ENCODE results near the gene SHTN1.

SHTN1 gene

DNA sequence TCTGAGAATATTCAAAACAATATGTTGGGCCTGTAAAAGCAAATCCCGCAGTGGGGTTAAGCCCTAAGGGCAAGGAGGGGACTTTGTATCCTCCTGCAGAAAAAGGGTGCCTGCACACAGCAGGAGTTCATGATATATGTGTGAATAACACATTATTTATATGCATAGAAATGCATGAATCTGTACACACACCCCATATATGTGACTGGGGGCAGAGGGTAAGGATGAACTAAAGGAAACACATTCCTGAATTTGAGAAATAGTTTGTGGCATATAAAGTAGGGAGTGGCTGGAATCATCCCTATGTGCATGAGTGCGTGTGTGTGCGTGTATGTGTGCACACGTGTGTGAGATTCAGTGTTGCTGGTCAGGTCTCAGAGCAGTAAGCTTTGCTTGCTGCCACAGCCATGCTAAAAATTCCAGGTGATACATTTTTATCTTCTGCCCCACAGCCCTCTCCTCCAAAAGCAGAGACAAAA is 136.8 kb downstream of the SHTN1 start:
- DNase-seq: no peak

DNA sequence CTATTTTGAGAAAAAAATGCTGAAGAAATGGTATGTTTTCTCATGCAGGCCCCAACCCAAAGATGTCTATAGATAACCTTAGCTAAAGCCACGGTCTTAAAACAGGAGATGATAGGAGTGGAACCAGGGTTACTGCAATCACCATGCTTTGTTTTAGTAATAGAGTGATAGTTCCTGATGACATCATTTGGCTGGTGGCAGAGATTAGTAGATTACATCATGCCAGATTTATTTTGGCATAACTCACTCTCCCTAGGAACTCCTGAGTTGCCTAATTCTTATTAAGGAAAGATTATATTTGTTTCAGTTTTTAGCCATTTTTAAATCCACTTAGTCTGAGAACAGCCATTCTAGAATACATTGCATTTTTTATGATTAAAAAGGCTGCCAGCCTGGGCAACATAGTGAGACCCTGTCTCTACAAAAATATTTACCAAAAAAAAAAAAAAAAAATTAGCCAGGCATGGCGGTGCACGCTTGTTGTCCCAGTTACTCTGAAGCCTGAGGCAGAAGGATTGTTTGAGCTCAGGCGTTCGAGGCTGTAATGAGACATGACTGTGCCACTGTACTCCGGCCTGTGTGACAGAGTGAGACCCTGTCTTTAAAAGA is 137.9 kb downstream of the SHTN1 start:
- peak; percentile 63 for DNase-seq

DNA sequence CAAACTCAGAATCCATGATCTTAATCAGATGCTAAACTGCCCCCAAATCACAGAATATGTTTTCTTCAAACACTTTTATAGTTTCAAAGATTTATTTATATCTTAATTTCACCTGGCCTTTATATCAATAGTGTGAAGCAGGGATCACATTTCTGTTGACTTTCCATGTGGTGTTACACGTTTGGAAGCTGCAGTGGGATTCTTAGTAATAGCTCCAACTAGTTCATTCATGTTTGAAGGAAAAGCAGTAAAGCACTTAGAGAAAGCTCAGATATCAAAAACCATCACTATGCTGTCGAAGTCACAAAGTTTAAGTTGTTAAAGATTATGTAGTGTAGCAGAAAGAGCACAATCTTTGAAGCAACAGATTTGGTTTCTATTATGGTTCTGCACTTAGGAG is 138.9 kb downstream of the SHTN1 start:
- no peak for DNase-seq

DNA sequence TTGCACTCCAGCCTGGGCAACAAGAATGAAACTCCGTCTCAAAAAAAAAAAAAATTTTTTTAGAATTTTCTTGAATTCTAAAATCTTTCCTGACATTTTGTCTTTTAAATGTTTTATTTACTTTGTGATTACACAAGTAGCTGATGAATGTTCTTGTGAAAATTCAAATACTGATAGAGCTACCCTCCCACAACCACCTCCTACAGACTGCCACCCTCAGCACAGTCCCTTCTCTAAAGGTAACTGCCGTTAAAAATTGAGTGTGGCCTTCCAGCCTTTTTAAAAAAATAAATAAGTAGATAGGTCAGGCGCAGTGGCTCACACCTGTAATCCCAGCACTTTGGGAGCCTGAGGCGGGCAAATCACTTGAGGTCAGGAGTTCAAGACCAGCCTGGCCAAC is 140.6 kb downstream of the SHTN1 start:
- no peak for DNase-seq

DNA sequence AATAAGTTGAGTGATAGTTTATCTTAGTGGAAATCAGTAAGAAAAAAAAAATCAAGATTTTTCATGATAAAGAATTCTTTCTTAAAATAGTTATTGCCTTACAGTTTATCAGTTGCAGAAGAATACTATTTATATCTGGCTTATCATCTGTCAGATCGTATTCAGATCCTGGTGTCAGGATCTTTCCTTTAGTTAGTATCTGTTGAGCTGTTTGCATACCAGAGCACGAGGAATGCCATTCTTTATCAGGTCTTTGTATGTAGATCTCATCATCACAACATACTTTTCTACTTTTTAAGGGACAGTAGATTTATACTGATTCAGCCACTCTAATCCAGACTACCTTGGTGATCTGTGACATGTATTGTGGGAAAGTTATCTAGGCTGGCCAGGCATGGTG is 143.2 kb downstream of the SHTN1 start:
- no peak for DNase-seq

DNA sequence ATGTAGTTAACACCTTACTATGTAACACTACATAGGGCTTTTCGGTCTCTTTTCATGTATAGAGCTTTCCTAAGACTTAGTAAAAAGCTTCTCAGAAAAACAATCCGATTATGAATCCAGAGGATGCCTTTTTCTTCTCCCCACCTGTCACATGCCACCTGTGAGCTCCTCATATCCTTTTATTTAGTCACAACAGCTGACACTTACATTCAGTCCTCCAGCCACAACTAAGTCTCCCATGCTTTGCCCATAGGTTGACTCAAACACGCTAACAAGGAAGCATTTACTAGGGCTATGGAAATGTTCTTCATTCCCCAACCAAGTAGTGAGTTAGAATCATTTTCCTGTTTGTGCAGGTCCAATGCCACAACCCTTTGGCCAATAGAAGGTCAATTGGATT is 147.8 kb downstream of the SHTN1 start:
- DNase-seq: no peak

DNA sequence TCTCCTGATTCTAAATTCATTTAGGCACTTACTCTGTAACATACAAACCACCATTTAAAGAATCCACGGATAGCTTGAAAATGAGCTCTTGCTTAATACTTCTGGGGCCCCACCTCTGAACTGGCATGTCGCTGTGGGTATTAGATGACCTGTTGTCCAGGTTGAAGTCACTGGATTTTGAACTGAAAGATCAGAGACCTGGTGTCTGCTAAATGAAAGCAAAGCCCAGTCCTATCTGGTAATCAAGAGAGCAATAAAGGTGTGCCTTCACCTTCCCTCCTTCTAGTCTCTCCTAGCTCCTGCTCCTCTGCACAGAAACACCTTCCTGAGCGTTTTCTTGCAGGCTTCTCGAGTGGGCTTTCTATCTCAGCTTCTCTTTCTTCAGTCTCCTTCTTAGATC is 151.3 kb downstream of the SHTN1 start:
- no peak for DNase-seq

DNA sequence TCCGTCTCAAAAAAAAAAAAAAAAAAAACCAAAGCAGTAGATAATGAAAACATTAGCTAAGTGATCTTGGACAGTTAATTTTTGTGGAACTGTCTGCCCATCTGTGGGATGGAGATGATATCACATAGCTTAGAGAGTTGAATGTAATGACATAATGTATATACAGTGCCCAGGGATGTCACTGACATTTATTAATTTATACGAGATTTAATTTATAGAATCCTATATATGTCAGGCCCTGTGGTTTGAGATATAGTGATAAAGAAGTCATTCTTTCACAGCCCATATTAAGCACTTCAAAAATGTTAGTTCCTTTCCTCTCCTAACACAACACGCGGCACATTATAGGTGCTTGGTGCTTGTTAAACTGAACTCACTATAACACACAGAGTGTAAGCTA is 151.7 kb downstream of the SHTN1 start:
- no peak for DNase-seq

DNA sequence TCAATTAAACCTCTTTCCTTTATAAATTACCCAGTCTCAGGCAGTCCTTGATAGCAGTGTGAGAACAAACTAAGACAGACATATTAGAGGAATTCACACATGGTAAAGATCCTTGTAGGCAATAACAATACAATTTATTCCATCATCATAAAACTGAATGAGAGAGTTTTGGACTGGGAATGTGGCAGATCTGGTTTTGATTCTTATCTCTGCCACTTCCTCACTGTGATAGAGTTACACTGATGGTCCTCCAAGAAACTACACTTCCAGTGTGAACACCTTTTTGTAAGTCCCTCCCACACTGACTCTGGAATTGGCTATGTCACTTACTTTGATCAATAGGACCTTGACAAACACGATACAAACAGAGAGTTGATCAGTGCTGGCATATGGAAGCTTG is 152.7 kb downstream of the SHTN1 start:
- no peak for DNase-seq

DNA sequence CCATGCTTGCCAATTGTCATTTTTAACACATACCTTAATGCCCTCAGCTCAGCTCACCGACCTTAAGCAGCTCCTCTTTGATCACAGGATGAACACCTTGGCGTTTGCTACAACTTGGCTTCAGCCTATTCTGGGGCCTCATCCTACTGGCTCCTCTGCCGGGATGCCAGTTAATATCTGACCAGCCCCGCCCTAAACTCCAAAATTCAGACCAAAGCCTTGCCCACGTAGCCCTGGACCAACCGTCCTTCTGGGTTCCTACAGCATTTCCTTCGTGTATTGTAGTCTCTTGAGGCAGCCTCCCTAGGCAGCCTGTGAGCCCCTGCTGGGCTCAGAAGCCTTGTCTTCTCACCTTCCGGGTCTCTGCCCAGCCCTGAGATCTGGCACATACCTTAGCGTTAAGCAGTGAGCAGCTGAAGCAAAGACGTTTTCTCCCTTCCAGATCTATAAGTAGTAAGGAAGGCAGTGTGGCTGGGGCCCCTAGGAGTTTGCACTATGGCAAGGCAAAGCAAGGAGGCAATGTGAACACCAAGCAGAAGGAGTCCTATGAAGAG is 154.9 kb downstream of the SHTN1 start:
- no peak for DNase-seq

DNA sequence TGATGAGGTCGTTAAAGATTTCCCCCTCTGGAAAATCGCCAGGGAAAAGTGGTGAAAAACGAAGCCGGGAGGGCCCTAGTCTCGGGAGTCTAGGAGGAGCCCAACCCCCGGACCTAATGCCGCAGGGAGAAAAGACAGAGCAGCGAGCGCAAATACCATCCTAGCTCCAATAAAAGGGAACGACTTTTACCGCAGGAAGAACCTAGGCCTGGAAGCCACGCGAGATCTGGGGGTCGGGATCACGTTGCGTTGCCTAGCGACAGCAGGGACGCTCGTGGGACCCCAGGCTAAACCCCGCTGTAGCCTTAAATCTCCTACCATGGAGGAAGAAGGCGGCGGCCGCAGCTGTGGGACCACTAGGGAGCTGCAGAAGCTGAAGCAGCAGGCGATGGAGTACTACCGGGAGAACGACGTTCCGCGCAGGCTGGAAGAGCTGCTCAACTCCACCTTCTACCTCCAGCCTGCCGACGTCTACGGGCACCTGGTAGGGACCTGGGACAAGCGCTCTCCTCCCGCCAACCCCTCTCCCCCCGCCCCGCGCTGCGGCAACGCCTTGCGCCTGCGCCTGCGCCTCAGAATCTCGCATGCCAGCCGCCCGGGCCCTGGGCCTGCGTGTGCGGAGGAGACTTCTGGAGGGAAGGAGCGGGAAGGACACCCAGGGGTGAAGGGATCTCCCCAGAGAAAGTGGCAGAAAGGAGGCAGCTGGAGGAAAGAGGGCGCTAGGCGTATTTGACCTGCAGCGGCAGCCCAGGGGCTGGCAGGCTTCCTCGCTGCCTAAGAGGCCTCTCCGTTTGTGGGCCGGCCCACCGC is 155.5 kb downstream of the SHTN1 start, which contains the start of gene ENO4:
Gene ENO4 (plus strand): TSS at position 252 of the 810 bp plus-strand sequence. CDS start 68 bp downstream, at position 320.
- peak; percentile 13 for DNase-seq

DNA sequence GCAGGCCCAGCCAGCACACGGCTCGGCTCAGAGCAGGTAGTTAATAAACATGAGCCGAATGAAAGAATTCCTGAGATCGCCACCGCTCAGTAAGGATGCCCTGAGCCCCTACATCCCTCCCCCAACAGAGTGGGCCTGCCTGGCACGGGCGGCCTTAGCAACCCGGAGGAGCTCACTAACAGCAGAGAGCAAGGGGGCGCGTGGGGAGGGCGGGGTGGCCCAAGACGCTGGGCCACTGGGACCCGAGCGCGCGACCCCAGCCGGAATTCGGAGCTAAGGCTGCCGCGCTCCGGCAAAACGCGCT is 156.1 kb downstream of the SHTN1 start:
- DNase-seq: no peak

DNA sequence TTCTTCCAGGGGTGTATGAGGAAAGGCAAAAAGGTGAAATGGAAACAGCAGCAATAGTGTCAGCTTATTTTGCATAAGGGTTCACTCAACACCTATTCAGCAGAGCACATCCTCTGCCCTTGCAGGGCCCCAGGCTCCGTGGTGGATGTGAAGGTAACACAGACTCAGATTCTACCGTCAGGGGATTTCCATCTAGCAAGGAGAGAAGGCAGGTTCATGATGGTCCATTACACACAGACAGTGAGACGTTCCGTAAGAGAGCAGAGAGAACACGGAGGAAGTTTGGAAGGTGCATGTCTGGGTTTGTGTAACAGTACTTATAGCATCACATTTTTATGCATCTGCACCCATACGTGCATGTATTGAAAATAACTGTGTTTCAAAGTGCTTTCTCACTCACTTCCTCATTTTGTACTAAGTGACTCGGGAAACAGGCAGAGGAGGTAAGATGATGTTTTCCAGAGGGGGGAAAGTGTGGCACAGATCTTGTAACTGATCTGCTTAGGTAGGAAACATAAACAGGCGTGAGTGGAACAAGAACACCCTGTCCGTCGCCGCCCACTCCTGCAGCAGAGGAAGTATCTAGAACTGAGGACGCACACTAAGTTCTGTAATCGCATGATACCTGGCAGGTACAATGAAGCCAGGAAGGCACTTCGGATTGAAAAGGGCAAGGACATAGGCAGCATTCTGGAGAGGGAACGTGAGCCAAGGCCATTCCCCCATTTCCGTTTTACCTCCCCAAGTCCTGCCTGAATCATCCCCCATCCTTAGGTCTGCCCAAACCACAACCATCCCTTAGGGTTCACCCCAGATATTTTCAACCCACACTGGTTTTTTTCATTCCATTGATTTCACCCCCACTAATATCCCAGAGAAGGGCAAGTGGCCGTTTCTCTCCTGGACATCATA is 156.7 kb downstream of the SHTN1 start:
- no peak for DNase-seq

DNA sequence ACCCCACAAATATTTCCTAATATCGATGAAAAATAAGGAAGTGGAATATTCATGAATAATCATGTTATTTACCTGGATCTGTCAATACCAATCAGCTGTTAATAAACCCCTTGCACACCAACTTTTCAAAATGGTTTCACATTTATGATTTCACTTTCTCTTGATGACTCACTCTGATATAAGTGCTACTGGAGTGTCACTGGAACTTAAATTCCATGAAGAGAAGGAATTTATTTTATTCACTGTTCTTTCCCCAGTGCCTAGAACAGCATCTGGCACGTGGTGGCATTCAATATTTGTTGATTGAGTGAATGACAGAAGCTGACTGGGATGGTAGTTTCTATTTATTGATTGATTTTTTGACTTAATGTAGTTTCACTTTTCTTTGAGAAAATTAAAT is 159.2 kb downstream of the SHTN1 start:
- DNase-seq: peak; percentile 14

DNA sequence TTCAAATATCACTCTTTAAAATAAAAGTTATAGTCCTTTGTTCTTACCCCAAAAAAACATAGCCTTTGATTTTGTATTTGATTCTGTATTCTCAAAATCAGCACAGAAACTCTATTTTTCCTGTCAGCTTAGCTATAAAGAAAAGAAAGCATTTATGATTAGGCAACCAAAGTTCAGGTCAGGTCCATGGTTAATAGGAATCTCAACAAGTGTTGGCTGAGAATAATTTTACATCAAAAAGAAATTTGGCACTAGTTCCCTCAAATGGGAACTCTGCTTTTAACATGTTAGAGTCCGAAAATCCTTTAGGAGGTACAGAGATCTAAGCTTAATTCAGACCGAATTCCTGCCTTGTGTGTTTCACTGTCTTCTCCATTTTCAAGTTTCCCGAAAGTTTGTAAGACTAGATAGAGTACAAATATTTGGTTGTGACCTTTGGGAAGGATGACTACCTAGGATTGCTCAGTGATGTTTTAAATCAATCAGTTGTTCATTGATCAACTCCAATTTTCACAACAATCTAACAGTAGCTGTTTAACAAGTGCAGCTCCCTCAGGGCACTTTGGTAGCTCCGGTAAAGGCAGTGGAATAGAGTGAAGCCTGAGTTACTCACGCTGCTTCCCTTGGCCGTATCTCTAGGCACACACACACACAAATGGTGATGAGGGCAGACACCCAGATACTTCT is 164.5 kb downstream of the SHTN1 start:
- DNase-seq: no peak

DNA sequence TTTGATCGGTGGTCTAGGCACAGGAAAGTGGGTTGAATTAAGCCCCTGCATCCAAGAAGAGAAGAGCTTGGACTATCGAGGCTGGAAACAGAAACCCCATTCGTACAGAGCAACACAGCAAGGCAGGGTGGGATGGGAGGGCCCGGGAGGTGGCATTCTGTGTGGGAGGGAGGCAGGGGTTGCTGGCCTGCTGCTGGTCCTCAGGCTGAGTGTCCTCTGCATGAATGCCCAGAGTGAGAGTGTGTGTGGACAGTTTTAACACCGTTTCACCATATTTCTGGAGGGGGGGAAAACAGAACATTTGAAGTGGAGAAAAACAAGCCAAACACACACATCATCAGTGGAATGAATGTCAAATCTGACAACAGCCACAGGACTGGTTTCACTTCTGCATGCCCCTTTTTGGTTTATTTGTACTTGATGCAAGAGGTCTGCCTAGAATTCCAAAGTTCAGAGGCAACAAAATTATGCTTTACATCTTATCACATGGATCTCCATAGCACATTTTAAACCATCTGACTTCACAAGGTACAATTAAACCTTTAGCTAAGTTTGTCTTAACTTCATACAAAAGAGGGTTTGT is 166.8 kb downstream of the SHTN1 start:
- peak; percentile 4 for DNase-seq

DNA sequence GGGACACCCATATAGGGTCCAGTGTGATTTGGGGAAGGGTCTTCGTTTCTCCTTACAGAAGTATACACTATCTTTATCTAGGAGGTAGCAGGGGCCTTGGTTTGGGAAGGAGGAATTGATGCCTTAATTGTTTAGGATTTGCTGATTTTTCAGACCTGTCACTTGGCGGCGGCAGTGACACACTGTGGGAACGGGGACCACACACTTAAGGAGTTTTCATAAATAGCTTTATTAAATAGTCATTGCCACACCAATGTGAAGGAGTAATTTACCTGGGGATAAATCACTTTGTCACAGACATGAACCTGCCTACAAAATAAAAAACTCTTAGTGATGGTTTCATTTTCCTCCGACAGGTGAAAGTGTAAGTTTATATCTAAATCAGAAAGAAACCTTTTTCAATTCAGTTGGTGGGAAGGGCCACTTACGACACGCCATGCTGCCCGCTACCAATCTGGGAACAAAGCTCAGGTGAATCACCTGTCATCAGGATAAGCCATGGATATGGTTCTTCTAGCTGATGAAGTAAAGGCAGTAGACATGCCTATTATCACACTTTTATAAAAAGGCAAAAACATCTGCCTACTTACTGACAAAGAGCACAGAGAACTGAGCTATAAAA is 168.0 kb downstream of the SHTN1 start:
- DNase-seq: no peak

DNA sequence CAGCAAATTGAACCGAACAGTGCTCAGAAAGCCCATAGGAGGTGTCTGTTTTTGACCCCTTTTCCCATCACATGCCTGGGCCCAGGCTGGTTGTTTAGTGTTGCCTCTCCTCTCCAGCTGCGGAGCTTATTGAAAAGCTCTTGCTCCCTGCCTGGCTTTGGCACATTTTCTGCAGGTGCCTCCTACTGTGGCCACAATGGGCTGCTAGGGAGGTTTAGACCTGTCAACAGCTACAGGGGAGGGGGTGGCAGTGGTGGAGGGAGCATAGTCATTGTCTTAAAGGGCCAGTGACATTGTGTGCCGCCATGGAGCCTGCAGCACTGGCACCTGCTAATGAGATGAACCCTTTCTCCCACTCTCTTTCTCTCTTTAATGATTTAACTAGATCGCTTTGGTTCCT is 168.9 kb downstream of the SHTN1 start:
- DNase-seq: no peak

DNA sequence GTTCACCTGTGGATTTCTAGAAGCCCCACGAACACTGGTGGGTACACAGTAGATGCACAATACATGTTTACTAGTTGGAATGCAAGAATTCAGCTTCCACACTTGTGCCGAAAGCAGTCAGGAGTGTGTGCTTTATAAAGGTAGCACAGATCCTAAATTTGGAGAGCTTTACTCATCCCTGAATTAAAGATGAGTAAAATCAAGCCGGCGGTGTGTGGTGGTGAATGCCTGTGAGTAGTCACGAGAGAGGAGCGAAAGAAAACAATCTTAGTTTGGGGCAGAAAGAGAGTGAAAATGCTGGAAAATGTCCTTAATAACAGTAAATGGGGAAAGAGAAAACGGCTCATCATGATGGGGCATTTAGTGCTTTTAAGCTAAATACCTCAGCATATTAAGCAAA is 169.3 kb downstream of the SHTN1 start:
- no peak for DNase-seq

DNA sequence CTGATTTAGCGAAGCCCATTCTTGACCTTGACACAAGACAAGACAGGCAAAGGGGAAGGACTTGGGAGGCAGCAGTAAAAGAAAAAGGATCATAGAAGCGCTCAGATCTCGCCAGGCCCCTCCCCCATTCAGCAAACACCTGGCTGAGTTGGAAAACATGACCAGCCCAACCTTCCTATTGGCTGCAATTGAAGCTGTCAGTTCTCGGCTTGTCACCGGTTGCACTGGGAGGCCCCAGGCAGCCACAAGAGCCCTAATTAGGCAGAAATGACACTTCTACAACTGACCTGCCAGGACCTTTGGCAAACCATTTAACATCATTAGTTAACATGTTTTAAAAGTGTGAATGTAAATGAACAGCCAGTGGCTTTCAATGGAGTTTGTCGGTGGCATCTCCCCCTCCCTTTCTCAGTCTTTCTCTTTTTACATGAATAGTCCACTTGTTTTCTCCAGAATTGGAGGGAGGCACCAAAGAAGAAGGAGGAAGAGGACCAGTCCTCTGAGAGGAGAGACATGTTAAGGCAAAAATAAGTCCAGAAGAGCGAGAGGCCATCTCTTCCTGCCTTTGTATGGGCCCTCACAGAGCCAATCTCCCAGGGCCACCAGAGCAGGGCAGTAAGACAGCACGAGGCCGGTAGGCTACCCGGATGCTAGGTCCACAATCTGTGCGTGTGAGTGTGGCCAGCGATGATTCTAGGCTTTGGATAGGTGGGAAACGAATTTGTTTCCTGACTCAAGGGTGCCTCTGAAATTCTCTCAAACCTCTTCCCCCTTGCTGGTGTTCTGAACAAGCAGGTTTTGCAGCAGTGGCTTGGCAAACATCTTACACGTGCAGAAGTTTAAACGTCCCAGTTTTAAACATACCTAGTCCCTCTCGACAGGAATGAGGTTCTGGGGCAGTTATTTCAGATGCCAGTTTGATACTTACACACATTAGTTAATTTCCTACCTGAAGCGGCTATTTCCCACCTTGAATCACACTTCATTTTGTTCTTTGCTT is 170.7 kb downstream of the SHTN1 start:
- no peak for DNase-seq

DNA sequence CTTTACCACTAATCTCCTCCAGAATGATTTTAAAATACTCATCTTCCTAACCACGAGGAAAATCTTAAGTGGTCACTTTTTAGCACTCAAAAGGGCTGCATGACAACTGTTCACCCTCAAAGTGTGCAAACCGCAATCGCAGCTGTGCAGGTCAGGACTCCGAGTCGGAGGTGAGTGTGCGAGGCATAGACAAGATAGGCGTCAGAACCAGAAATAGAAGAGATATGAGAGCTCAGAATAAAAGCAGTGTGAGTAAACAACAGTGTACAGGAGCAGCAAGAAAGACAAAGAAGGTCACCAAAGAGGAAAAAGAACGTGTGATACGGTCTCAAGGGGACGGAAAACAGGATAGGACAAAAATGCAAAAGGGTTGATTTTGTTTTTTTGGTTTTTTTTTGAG is 173.2 kb downstream of the SHTN1 start:
- no peak for DNase-seq
